OCI-M2 (cell line): Measurements from ENCODE around the gene NPAT.
"Not testable (repeated sequence)": the region's sequence is repeated elsewhere in the genome, so short reads cannot be mapped to it uniquely, and the experiment has no call there.

Experiments
- DNase-seq: peaks from one replicate; lab custom pipeline; 2025; ENCODE audit not compliant: unreplicated experiment; lab: John Stamatoyannopoulos, UW

Gene NPAT

GRCh38 chr11:108160970-108161566 is 61.4 kb downstream of the NPAT start:
- DNase-seq, result no peak

DNA sequence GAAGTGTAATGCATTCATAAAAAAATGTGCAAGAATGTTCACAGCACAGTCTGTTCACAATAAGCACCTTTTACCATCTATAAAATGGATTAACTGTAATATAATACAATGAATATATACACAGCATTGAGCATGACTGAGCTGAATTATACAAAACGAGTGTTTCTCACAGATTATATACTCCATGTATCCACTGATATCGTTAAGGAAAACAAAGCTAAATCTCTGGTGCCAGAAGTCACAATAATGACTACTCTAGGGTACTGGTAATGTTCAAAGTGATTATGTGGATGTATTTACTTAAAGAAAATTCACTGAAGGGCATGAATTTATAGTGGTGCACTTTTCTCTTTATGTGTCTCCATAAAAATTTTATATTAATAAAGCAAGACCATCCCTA is 67.8 kb downstream of the NPAT start:
- no peak for DNase-seq

- no peak for DNase-seq
Measured at GRCh38 chr11:108148556-108148955, 73.9 kb downstream of the NPAT start.

DNA sequence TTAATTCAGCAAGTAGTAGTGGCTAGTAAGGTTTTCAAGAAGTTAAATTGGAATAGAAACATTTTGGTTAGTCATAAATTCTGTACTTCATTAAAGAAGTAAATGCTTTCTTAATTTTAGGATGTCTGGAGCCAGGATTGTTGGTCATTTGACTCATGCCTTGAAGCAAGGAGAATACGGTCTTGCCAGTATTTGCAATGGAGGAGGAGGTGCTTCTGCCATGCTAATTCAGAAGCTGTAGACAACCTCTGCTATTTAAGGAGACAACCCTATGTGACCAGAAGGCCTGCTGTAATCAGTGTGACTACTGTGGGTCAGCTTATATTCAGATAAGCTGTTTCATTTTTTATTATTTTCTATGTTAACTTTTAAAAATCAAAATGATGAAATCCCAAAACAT is 75.3 kb downstream of the NPAT start:
- no peak for DNase-seq

- DNase-seq, result no peak
Measured at GRCh38 chr11:108144615-108145014, 77.8 kb downstream of the NPAT start.

- no peak for DNase-seq
Measured at GRCh38 chr11:108142304-108142703, 80.1 kb downstream of the NPAT start.

GRCh38 chr11:108137212-108137611 is 85.2 kb downstream of the NPAT start:
- no peak for DNase-seq

DNA sequence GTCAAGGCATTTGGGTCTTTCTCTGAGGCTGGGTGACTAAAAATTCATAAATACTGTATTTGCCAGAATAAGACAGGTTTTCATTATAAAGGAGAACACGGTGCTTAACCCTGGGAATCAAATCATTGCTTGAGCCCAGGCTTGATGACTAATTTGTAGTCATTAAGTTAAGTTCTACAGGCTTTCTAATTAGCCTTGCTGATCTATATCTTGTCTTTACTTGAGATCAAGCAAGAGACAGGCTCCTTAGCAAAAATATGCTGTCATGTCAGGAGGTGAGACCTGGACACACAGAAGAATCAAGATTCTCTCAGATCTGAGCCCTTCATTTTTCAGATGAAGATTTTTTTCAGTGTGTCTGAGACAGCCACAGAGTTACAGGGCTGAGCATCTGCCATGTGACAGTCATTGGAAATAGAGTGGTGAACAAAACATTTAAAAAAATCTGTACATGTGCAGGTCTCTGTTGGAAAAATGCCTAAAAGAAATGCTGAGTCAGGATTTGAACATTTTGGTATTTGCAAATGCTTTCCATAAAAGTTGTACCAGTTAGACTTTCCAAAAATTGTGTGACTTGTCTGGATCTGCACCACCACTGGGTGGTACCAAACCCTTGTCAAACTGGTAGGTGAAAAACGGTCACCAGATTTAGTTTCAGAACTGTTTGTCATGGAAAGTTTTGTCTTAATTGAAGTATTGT is 86.4 kb downstream of the NPAT start:
- no peak for DNase-seq

- not testable (repeated sequence) for DNase-seq
Measured at GRCh38 chr11:108132993-108133538, 89.4 kb downstream of the NPAT start.

DNA sequence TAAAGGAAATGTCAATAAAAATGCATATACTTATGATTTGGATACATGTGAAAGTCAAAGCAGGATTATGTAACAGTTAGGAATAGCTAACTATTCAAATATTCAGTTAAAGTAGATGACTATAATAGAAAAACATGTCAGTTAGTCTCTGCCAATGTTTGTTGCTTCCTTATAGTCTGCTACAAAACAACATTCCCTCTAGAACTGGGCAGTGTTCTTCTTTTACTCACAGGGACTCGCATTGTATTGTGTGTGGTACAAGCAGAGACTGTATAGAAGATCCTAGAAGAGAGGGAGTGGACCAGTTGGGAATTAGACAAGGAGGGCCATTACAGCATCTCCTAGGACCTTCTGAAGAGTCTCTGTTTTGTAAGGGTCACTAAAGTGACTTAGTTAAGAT is 90.4 kb downstream of the NPAT start:
- no peak for DNase-seq

- no peak for DNase-seq
Measured at GRCh38 chr11:108128772-108129171, 93.7 kb downstream of the NPAT start.

- no peak for DNase-seq
Measured at GRCh38 chr11:108125096-108125495, 97.3 kb downstream of the NPAT start.

DNA sequence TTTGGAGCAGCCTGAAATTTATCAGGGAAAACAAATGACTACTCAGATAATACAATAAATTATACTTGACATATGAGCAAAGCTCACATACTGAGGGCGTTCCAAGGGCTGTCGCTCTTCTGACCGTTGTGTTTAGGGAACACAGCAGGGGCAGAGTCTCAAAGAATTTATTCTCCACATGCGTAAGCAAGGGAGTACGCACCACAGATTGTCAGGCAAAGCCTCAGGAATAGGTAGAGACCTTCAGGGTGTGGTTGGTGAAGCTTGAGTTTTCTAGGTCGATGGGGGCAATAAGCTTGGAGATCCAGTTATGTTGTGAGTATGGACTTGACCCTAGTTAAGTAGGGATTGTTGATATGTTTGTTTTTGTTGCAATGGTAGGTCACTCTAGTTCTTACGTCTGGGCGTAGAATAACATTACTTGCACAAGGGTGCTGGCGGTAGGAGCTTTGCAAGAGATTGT is 100.2 kb downstream of the NPAT start:
- no peak for DNase-seq

GRCh38 chr11:108121274-108122155 is 100.9 kb downstream of the NPAT start, which contains the start of gene ACAT1:
ACAT1 (plus strand) TSS chr11:108121567; CDS start chr11:108121607, 40 bp downstream.
- peak; percentile 56 for DNase-seq

DNA sequence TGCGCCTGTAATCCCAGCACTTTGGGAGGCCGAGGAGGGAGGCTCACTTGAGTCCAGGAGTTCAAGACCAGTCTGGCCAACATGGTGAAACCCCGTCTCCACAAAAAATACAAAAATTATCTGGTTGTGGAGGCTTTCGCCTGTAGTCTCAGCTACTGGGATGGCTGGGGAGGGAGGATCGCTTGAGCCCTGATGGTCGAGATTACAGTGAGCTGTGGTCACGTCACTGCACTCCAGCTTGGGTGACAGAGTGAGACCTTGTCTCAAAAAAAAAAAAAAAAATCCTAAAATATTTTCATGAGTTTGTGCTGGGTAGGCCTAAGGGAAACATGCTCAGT is 101.5 kb downstream of the NPAT start:
- DNase-seq, result not testable (repeated sequence)

- no peak for DNase-seq
Measured at GRCh38 chr11:108117746-108118371, 104.6 kb downstream of the NPAT start.

DNA sequence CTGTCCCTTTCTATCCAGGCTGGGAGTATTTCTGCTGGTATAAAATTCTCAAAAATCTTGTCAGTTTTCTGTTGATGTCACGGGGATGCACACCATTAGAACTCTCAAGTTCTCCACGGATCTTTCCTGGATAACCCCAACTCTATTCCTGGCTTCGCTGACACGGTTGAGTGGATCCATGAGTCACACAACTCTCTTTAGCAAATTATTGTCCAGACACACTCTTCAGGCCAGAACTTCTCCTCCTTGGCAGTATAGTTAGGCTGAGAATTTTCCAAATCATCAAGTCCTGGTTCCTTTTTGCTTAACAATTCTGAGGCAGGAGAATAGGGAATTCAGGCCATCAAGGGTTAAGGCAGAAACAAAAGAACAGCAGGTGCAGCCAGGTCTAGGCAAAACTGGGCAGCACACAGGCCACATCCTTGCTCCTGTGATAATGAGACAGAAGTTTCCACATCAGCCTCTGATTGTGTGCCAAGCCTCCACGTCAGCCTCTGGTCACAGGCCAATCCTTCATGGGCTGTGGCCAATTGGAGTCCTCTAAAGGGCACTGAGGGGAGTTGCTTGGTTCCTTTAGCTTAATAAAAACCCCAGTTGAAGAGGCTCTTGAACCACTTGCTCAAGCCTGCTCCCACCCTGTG is 106.8 kb downstream of the NPAT start:
- no peak for DNase-seq

GRCh38 chr11:108112057-108112456 is 110.4 kb downstream of the NPAT start:
- DNase-seq, result no peak

GRCh38 chr11:108111126-108111525 is 111.3 kb downstream of the NPAT start:
- no peak for DNase-seq
